Suppressor macrophage (primary cell): ENCODE measurements around the gene PAXIP1.

Experiments
- DNase-seq, 4 experiments: peaks; one replicate each; pipeline ENCODE4 v3.0.0-alpha.2; 2020 to 2022

Gene PAXIP1

GRCh38 chr7:154912871-154913637 is 89.9 kb downstream of the PAXIP1 start:
- DNase-seq, result no peak

GRCh38 chr7:154911862-154912455 is 91.0 kb downstream of the PAXIP1 start:
- no peak for DNase-seq

- DNase-seq, result no peak
These were observed 91.5 kb downstream of the PAXIP1 start for GRCh38 chr7:154911411-154911810.

- DNase-seq, result no peak
These were observed 91.9 kb downstream of the PAXIP1 start for GRCh38 chr7:154910977-154911376.

GRCh38 chr7:154910125-154910524 is 92.8 kb downstream of the PAXIP1 start:
- no peak for DNase-seq

GRCh38 chr7:154909241-154910105 is 93.5 kb downstream of the PAXIP1 start:
- DNase-seq, result no peak

GRCh38 chr7:154907651-154908620 is 95.0 kb downstream of the PAXIP1 start:
- DNase-seq, result no peak

- no peak for DNase-seq
These were observed 96.1 kb downstream of the PAXIP1 start for GRCh38 chr7:154906736-154907355.

- no peak for DNase-seq
These were observed 96.7 kb downstream of the PAXIP1 start for GRCh38 chr7:154906201-154906600.

- DNase-seq, result no peak
These were observed 97.3 kb downstream of the PAXIP1 start for GRCh38 chr7:154905615-154906014.

GRCh38 chr7:154905146-154905545 is 97.8 kb downstream of the PAXIP1 start:
- DNase-seq, result no peak

GRCh38 chr7:154903083-154903731 is 99.7 kb downstream of the PAXIP1 start:
- no peak for DNase-seq

- DNase-seq, result no peak
These were observed 100.3 kb downstream of the PAXIP1 start for GRCh38 chr7:154902600-154903082.

GRCh38 chr7:154899862-154900261 is 103.1 kb downstream of the PAXIP1 start:
- no peak for DNase-seq

GRCh38 chr7:154898973-154899855 is 103.7 kb downstream of the PAXIP1 start:
- DNase-seq, result no peak

- DNase-seq, result no peak
These were observed 106.8 kb downstream of the PAXIP1 start for GRCh38 chr7:154896076-154896475.
